ENCODE results near the gene C20orf204. TPM values are rescaled to one million over a fixed set of nuclear protein-coding genes. Genes with fewer than 3 reads are reported as not detected.
A peak's percentile ranks its signal among the peaks of the same experiment; 100 is the strongest.

C20orf204 gene
- total RNA-seq, 4 donors from 2014 or later: 0.68 to 34.8 (median 1.4) TPM; not detected in 1

DNA sequence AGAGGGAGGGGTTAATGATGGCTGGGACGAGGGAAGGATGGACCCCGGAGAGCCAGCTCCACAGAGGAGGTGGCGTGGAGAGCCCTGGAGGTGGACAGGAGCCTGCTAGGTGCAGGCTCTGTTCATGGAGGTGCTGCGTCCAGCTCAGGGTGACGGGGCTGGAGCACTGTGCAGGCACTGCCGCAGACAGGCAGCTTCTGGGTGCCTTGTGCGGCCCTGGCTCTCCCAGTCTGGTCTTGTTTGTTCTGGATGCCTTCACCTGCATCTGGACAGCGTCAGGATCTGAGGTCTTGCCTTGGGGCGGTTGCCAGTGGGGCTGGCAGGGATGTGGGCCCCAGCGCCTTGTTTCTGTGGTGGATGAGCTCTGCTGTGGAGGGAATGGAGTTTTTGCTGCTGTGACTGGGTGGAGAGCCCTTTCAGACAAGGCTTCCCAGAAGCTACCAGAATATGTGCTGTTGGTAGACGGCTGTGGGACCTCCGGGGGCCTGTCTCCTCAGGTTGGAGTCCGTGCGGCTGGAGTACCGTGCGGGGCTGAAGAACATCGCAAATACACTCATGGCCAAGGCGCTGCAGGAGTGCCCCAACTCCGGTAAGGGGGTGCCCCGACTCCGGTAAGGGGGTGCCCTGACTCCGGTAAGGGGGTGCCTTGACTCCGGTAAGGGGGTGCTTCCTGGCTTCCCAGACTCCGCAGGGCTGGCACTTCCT lies 7.8 kb upstream of the C20orf204 start:
- intact Hi-C loops (cut with DNase I; ENCODE audit: low total_unique reads) (no loop called here), in situ Hi-C loops (cut with MboI; ENCODE audit: low pct_ligation_motif_present in 1 of 4, low pct_unique_long_range_greater_than_20kb in 1 of 4, low sequenced_read_pairs in 3 of 4) (no loop called here)
- DNase-seq: peak; percentile 33
- TF ChIP-seq, protein P1, sequence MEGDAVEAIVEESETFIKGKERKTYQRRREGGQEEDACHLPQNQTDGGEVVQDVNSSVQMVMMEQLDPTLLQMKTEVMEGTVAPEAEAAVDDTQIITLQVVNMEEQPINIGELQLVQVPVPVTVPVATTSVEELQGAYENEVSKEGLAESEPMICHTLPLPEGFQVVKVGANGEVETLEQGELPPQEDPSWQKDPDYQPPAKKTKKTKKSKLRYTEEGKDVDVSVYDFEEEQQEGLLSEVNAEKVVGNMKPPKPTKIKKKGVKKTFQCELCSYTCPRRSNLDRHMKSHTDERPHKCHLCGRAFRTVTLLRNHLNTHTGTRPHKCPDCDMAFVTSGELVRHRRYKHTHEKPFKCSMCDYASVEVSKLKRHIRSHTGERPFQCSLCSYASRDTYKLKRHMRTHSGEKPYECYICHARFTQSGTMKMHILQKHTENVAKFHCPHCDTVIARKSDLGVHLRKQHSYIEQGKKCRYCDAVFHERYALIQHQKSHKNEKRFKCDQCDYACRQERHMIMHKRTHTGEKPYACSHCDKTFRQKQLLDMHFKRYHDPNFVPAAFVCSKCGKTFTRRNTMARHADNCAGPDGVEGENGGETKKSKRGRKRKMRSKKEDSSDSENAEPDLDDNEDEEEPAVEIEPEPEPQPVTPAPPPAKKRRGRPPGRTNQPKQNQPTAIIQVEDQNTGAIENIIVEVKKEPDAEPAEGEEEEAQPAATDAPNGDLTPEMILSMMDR (IDR thresholded peaks at IDR 0.05): no peak
- no peak for TF ChIP-seq POLR2A (IDR thresholded peaks at IDR 0.05)
- TF ChIP-seq POLR2AphosphoS5 (IDR thresholded peaks at IDR 0.05): peak; percentile 56 to 90 (median 63)
- TF ChIP-seq EP300 (IDR thresholded peaks at IDR 0.05; ENCODE audit: low read depth): no peak
- peak overlapping the region in 1 of 4 donors; percentile 40 for H3K27ac ChIP-seq
- WGBS, 2 donors (ENCODE audit: low coverage in 1 of 2): 80 to 86% methylated on average over 1 to 24 of the region's 24 CpGs
- no peaks in the 10 kb centered on the region for H3K27me3 ChIP-seq
- peaks cover 13 to 25% (median 16%) of the 10 kb centered on the region in 4 donors for H3K4me1 ChIP-seq
- H3K36me3 ChIP-seq: peaks cover 0 to 66% (median 24%) of the 10 kb centered on the region in 4 donors
- no peaks in the 10 kb centered on the region for H3K9me3 ChIP-seq
- no peak overlapping the region for H3K4me3 ChIP-seq

- H3K36me3 ChIP-seq: peaks cover 0 to 74% (median 28%) of the 10 kb centered on the region in 4 donors
- no peak overlapping the region for H3K27ac ChIP-seq
- no peaks in the 10 kb centered on the region for H3K27me3 ChIP-seq
- no peaks in the 10 kb centered on the region for H3K9me3 ChIP-seq
- WGBS, 2 donors (ENCODE audit: low coverage in 1 of 2): 94% methylated on average over 31 of the region's 38 CpGs; no CpG with 5 or more reads in 1 of the 2 donors
- H3K4me1 ChIP-seq: peaks cover 3 to 14% (median 8%) of the 10 kb centered on the region in 4 donors
- TF ChIP-seq EP300 (IDR thresholded peaks at IDR 0.05; ENCODE audit: low read depth): no peak
- no peak for TF ChIP-seq POLR2AphosphoS5 (IDR thresholded peaks at IDR 0.05)
- DNase-seq: no peak
- intact Hi-C loops (cut with DNase I; ENCODE audit: low total_unique reads): no loop called here
- H3K4me3 ChIP-seq: no peak overlapping the region
- in situ Hi-C loops (cut with MboI; ENCODE audit: low pct_ligation_motif_present in 1 of 4, low pct_unique_long_range_greater_than_20kb in 1 of 4, low sequenced_read_pairs in 3 of 4): no loop called here
Observed at GRCh38 chr20:64029293-64030117, 6.5 kb upstream of the C20orf204 start.

DNA sequence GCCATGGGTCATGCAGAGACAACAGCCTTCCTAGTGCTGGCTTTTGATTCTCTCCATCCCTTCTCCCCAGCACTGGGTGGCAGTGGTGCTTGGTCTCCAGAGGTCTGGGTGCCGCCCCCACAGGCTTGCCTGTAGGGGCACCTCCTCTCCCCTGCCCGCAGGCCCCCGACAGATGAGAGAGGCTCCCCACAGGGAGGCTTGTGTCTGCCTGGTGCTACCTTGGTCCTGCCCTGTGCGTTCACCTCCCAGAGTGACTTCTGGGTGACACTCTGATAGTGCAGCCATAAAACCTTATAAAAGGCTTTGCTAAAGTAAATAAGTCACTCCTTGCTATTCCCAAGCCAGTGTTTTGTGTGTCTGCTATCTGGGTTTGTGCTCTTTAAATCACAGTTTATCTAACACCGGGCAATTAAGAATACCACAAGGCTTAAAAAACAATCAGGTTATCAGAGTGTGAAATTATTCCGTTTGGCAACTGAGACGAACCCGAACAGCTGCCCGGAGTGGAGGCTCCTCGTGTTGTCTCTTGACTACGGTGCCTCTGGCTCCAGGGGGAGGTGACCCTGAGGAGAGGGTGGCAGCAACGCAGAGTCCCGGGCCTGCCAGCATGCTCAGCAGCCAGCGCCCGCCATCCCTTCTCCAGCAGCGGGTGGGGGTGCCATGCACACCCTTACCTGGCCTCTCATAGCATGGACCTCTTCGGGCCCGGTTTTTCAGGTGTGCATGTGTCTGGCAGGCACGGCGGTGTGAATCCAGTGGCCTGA lies 5.4 kb upstream of the C20orf204 start:
- peaks cover 0 to 64% (median 26%) of the 10 kb centered on the region in 4 donors for H3K36me3 ChIP-seq
- in situ Hi-C loops (cut with MboI; ENCODE audit: low pct_ligation_motif_present in 1 of 4, low pct_unique_long_range_greater_than_20kb in 1 of 4, low sequenced_read_pairs in 3 of 4): no loop called here

GRCh38 chr20:64031822-64032314 lies 4.1 kb upstream of the C20orf204 start:
- intact Hi-C loops (cut with DNase I; ENCODE audit: low total_unique reads): no loop called here
- WGBS, 2 donors (ENCODE audit: low coverage in 1 of 2): 94% methylated on average over 19 of the region's 19 CpGs; no CpG with 5 or more reads in 1 of the 2 donors
- DNase-seq: no peak
- no peak overlapping the region for H3K27ac ChIP-seq
- no peaks in the 10 kb centered on the region for H3K9me3 ChIP-seq
- no peak overlapping the region for H3K4me3 ChIP-seq
- H3K27me3 ChIP-seq: peaks cover 15% of the 10 kb centered on the region
- H3K4me1 ChIP-seq: peaks cover 0 to 11% (median 4%) of the 10 kb centered on the region in 4 donors
- peaks cover 0 to 53% (median 21%) of the 10 kb centered on the region in 4 donors for H3K36me3 ChIP-seq
- in situ Hi-C loops (cut with MboI; ENCODE audit: low pct_ligation_motif_present in 1 of 4, low pct_unique_long_range_greater_than_20kb in 1 of 4, low sequenced_read_pairs in 3 of 4): no loop called here
- TF ChIP-seq POLR2AphosphoS5 (IDR thresholded peaks at IDR 0.05) (no peak), EP300 (IDR thresholded peaks at IDR 0.05; ENCODE audit: low read depth) (no peak), POLR2A (IDR thresholded peaks at IDR 0.05) (no peak)
- TF ChIP-seq, protein P1 (IDR thresholded peaks at IDR 0.05): no peak

More for the DNA sequence above, 5.4 kb upstream of the C20orf204 start:
- Histone ChIP-seq H3K27ac (no peak overlapping the region), H3K9me3 (no peaks in the 10 kb centered on the region), H3K4me3 (no peak overlapping the region), H3K27me3 (peaks cover 2% of the 10 kb centered on the region), H3K4me1 (peaks cover 0 to 11% (median 4%) of the 10 kb centered on the region in 4 donors)
- peak; percentile 49 for DNase-seq
- TF ChIP-seq POLR2AphosphoS5 (IDR thresholded peaks at IDR 0.05) (peak in 2 of 3 donors; percentile 17 to 48), POLR2A (IDR thresholded peaks at IDR 0.05) (no peak)
- intact Hi-C loops (cut with DNase I; ENCODE audit: low total_unique reads): no loop called here
- WGBS, 2 donors (ENCODE audit: low coverage in 1 of 2): 40 to 58% methylated on average over 4 to 20 of the region's 20 CpGs

Data from transverse colon (tissue), 4 donors.